Choroid plexus epithelial cell (primary cell): ENCODE measurements around the gene VKORC1.

Experiments
- DNase-seq: peaks from one replicate; pipeline ENCODE4 v3.0.0-alpha.2; 2010; ENCODE audit warnings: low read depth
- H3K4me3 ChIP-seq: 2 replicates; pipeline ENCODE4 v1.5.1; 2011; ENCODE audit warnings: low read depth, mild to moderate bottlenecking, control low read depth, low read length, moderate library complexity
- CTCF ChIP-seq: conservative IDR thresholded peaks from 2 replicates; pipeline ENCODE4 v1.5.1; 2011; ENCODE audit warnings: low read depth, mild to moderate bottlenecking, control low read depth, inconsistent platforms, low read length, moderate library complexity

The VKORC1 gene

GRCh38 chr16:31099860-31100638 is 5.5 kb upstream of the VKORC1 start:
- TF ChIP-seq CTCF = no peak
- no peak overlapping the region for H3K4me3 ChIP-seq
- DNase-seq = peak; percentile 71

GRCh38 chr16:31094088-31094423 is 541 bp downstream of the VKORC1 start:
- no peak for TF ChIP-seq CTCF
- H3K4me3 ChIP-seq = peak overlapping the region; percentile 95
- no peak for DNase-seq

GRCh38 chr16:31093132-31093703 is 1.4 kb downstream of the VKORC1 start:
- H3K4me3 ChIP-seq = peak overlapping the region; percentile 95
- peak; percentile 56 for DNase-seq
- no peak for TF ChIP-seq CTCF

GRCh38 chr16:31092330-31092729 is 2.3 kb downstream of the VKORC1 start:
- no peak overlapping the region for H3K4me3 ChIP-seq
- no peak for TF ChIP-seq CTCF
- DNase-seq = no peak

GRCh38 chr16:31090540-31090939 is 4.1 kb downstream of the VKORC1 start:
- H3K4me3 ChIP-seq = no peak overlapping the region
- no peak for TF ChIP-seq CTCF
- DNase-seq = peak; percentile 75

- no peak for TF ChIP-seq CTCF
- DNase-seq = no peak
- no peak overlapping the region for H3K4me3 ChIP-seq
These were observed 5.4 kb downstream of the VKORC1 start for GRCh38 chr16:31089199-31089598.
